Adrenal gland (tissue), 12 donors: ENCODE results near the gene CCNK. TPM values are rescaled to one million over a fixed set of nuclear protein-coding genes. Genes with fewer than 3 reads are reported as not detected.

ENCODE experiments used
- DNase-seq, 7 donors: peaks; one replicate each; pipeline ENCODE4 v3.0.0-alpha.2; 2019 to 2020
- H3K27ac ChIP-seq, 5 donors: fragments of 200-600 bp; sonication (generic) in 4 of 5; 1 replicate in 3 of 5; 2 replicates in 2 of 5; pipeline versions ENCODE4 v1.5.1 to v1.8.0; 2016 to 2020; ENCODE audit warnings: mild to moderate bottlenecking in 1 of 5
- H3K27me3 ChIP-seq: fragments of 200-600 bp; 2 replicates; pipeline ENCODE4 v1.8.0; 2021
- H3K36me3 ChIP-seq, 2 donors: fragments of 200-600 bp; replicated peaks in 1 of 2; 1 replicate in 1 of 2; 2 replicates in 1 of 2; pipeline versions ENCODE4 v1.5.1 to v1.8.0; 2018 to 2022
- H3K4me1 ChIP-seq, 2 donors: fragments of 200-600 bp; replicated peaks in 1 of 2; 1 replicate in 1 of 2; 2 replicates in 1 of 2; pipeline versions ENCODE4 v1.5.1 to v1.8.0; 2018 to 2021
- H3K4me3 ChIP-seq, 4 donors: fragments of 200-600 bp; sonication (generic) in 3 of 4; one replicate each; pipeline ENCODE4 v1.5.1; 2016 to 2018
- H3K9me3 ChIP-seq, 3 donors: fragments of 200-600 bp; sonication (generic) in 1 of 3; replicated peaks in 1 of 3; 1 replicate in 2 of 3; 2 replicates in 1 of 3; pipeline versions ENCODE4 v1.5.1 to v1.8.0; 2016 to 2021
- CTCF ChIP-seq, 6 experiments: fragments of 450-650 bp in 4 of 6; fragments of 200-600 bp in 2 of 6; sonication (generic) in 1 of 6; IDR thresholded peaks; 1 replicate in 5 of 6; 2 replicates in 1 of 6; pipeline versions ENCODE4 v1.5.1 to v1.8.0; 2016 to 2021; ENCODE audit warnings: antibody characterized with exemption in 6 of 6, mild to moderate bottlenecking in 2 of 6, moderate library complexity in 1 of 6
- POLR2A ChIP-seq, 2 donors: fragments of 450-650 bp; IDR thresholded peaks; one replicate each; pipeline ENCODE4 v1.6.1; 2017; ENCODE audit warnings: antibody characterized with exemption in 2 of 2, mild to moderate bottlenecking in 2 of 2, moderate library complexity in 1 of 2
- WGBS, 4 donors: extraction: QIAGEN DNeasy Blood & Tissue Kit in 2 of 4; methylation state at CpG; one replicate each; pipeline versions ENCODE4 v1.1.5 to v1.1.7; 2013 to 2017; 5-methylcytosine and 5-hydroxymethylcytosine counted together
- intact Hi-C, 2 donors: fragments of 100-400 bp; cut with DNase I; formaldehyde crosslinking; loops; one replicate each; pipeline versions ENCODE4 v1.14.1 to v1.15.0; 2022 to 2023
- polyA plus RNA-seq, 3 donors: library from polyadenylated mRNA; stranded (reverse); fragments of 200-250 nt in 2 of 3; fragments of 350-450 nt in 1 of 3; fragmentation: Illumina TruSeq in 1 of 3; extraction: RNeasy Lipid Tissue Mini Kit (QIAGEN cat#74804) in 1 of 3; gene quantifications; one replicate each; pipeline ENCODE4 v1.2.3, GENCODE V29; 2013 to 2014
- total RNA-seq, 9 donors: library from RNA; depleted of rRNA in 4 of 9; stranded (reverse); fragments of >200 nt in 4 of 9; fragments of 120-200 nt in 1 of 9; fragmentation: NEBNext Ultra II Directional in 1 of 9; extraction: Animal tissue kit (Norgen Biotek cat#: 25700) in 1 of 9; gene quantifications; one replicate each; pipeline versions ENCODE4 v1.1.0 to v1.2.4, GENCODE V29; 2013 to 2023
- donor health status: healthy with polysubstance abuse.
- donor health status: Bipolar disorder and iron deficiency.
- donor health status: DM: yes; HTN: yes; CAD: no.
- donor health status: DM: no; HTN: no; CAD: no.
- donor health status: DM: no; HTN: no; CAD: no.
- donor health status: DM: yes; HTN: yes; CAD: no.

CCNK gene
- total and polyA plus RNA-seq, 12 donors: 9.9 to 44.3 (median 20.2) TPM

GRCh38 chr14:99513946-99514551 is 32.8 kb downstream of the CCNK start:
- peak in 1 of 7 donors; percentile 48 for DNase-seq
- Histone ChIP-seq H3K27ac (no peak overlapping the region), H3K36me3 (peaks cover 0 to 43% of the 10 kb centered on the region in 2 donors)

GRCh38 chr14:99514552-99515300 is 33.5 kb downstream of the CCNK start:
- peak in 1 of 7 donors; percentile 50 for DNase-seq
- H3K27ac ChIP-seq: no peak overlapping the region

More at GRCh38 chr14:99513946-99514551, 32.8 kb downstream of the CCNK start:
- WGBS, 4 donors: 66 to 79% (median 76%) methylated on average over 6 to 13 of the region's 13 CpGs
- Histone ChIP-seq H3K9me3 (no peaks in the 10 kb centered on the region), H3K4me1 (peaks cover 3 to 7% of the 10 kb centered on the region in 2 donors), H3K4me3 (no peak overlapping the region), H3K27me3 (no peaks in the 10 kb centered on the region)
- intact Hi-C loops: no loop called here
- TF ChIP-seq CTCF (IDR thresholded peaks at IDR 0.05): no peak
- no peak for TF ChIP-seq POLR2A (IDR thresholded peaks at IDR 0.05)

GRCh38 chr14:99515301-99516155 is 34.3 kb downstream of the CCNK start:
- Histone ChIP-seq H3K9me3 (no peaks in the 10 kb centered on the region), H3K27me3 (no peaks in the 10 kb centered on the region), H3K4me1 (peaks cover 3 to 7% of the 10 kb centered on the region in 2 donors), H3K27ac (no peak overlapping the region), H3K36me3 (peaks cover 0 to 33% of the 10 kb centered on the region in 2 donors), H3K4me3 (no peak overlapping the region)
- DNase-seq: peak in 3 of 7 donors; percentile 6 to 50 (median 13)
- WGBS, 4 donors: 82 to 100% (median 89%) methylated on average over 2 to 27 of the region's 27 CpGs
- TF ChIP-seq CTCF (IDR thresholded peaks at IDR 0.05) (no peak), POLR2A (IDR thresholded peaks at IDR 0.05) (no peak)
- intact Hi-C loops: loop anchor here in 1 of 2 donors (5.0 kb wide), 1 partner anchor 117 kb away; no protein-coding TSS in a partner anchor

More at GRCh38 chr14:99514552-99515300, 33.5 kb downstream of the CCNK start:
- 85 to 90% (median 88%) methylated on average over 12 to 20 of the region's 20 CpGs for WGBS, 4 donors
- no peak overlapping the region for H3K4me3 ChIP-seq
- peaks cover 0 to 37% of the 10 kb centered on the region in 2 donors for H3K36me3 ChIP-seq
- TF ChIP-seq CTCF (IDR thresholded peaks at IDR 0.05) (no peak), POLR2A (IDR thresholded peaks at IDR 0.05) (no peak)
- H3K4me1 ChIP-seq: peaks cover 3 to 7% of the 10 kb centered on the region in 2 donors
- H3K9me3 ChIP-seq: no peaks in the 10 kb centered on the region
- H3K27me3 ChIP-seq: no peaks in the 10 kb centered on the region
- intact Hi-C loops: loop anchor here in 1 of 2 donors (5.0 kb wide), 1 partner anchor 118 kb away; no protein-coding TSS in a partner anchor
